Measurements from ENCODE around the gene DNAAF1.
"Not testable (repeated sequence)": the region's sequence is repeated elsewhere in the genome, so short reads cannot be mapped to it uniquely, and the experiment has no call there.

Gene DNAAF1

GRCh38 chr16:84109598-84110335 lies 35.3 kb upstream of the DNAAF1 start:
- Histone ChIP-seq H3K79me2 (ENCODE audit: control insufficient read depth, low read length) (peaks cover 98% of the 10 kb centered on the region), H3K9me2 (replicated peaks; ENCODE audit: control insufficient read depth, low read length) (no peaks in the 10 kb centered on the region), H3K4me2 (ENCODE audit: low read length) (no peak overlapping the region), H3F3A (ENCODE audit: control insufficient read depth, insufficient read depth) (0 out of 2 replicates have a peak, but pooled peaks cover 4% of the 10 kb centered on the region), H3K4me1 (ENCODE audit: control insufficient read depth, low read length) (peaks cover 20% of the 10 kb centered on the region), H3K27ac (ENCODE audit: low read depth, low read length) (no peak overlapping the region), H3K4me3 (ENCODE audit: low read length) (no peak overlapping the region), H3K27me3 (ENCODE audit: control insufficient read depth, low read length) (no peaks in the 10 kb centered on the region), H4K20me1 (ENCODE audit: control insufficient read depth, insufficient read depth, low read depth, low read length) (peaks cover 22% of the 10 kb centered on the region), H3K9me3 (ENCODE audit: control insufficient read depth, insufficient read depth, low read length) (no peaks in the 10 kb centered on the region), H3K36me3 (ENCODE audit: control insufficient read depth, low read length) (peaks cover 23% of the 10 kb centered on the region)
- TF ChIP-seq EZH2phosphoT487 (IDR thresholded peaks at IDR 0.05; ENCODE audit: borderline replicate concordance, low read length), result no peak
- no peak for TF ChIP-seq CTCF (IDR thresholded peaks at IDR 0.05; ENCODE audit: low read depth, low read length, poor library complexity, severe bottlenecking)

- Histone ChIP-seq H3K4me1 (ENCODE audit: control insufficient read depth, low read length) (peaks cover 23% of the 10 kb centered on the region), H3K9me2 (replicated peaks; ENCODE audit: control insufficient read depth, low read length) (no peaks in the 10 kb centered on the region), H3K79me2 (ENCODE audit: control insufficient read depth, low read length) (peaks cover 98% of the 10 kb centered on the region), H4K20me1 (ENCODE audit: control insufficient read depth, insufficient read depth, low read depth, low read length) (peaks cover 22% of the 10 kb centered on the region), H3K27me3 (ENCODE audit: control insufficient read depth, low read length) (no peaks in the 10 kb centered on the region), H3K27ac (ENCODE audit: low read depth, low read length) (no peak overlapping the region), H3K36me3 (ENCODE audit: control insufficient read depth, low read length) (peaks cover 27% of the 10 kb centered on the region), H3K9me3 (ENCODE audit: control insufficient read depth, insufficient read depth, low read length) (no peaks in the 10 kb centered on the region), H3K4me3 (ENCODE audit: low read length) (no peak overlapping the region), H3K4me2 (ENCODE audit: low read length) (no peak overlapping the region), H3F3A (ENCODE audit: control insufficient read depth, insufficient read depth) (0 out of 2 replicates have a peak, but pooled peaks cover 4% of the 10 kb centered on the region)
- TF ChIP-seq EZH2phosphoT487 (IDR thresholded peaks at IDR 0.05; ENCODE audit: borderline replicate concordance, low read length) (no peak), CTCF (IDR thresholded peaks at IDR 0.05; ENCODE audit: low read depth, low read length, poor library complexity, severe bottlenecking) (no peak)
Measured at GRCh38 chr16:84110527-84110926, 34.6 kb upstream of the DNAAF1 start.

GRCh38 chr16:84111525-84111924 lies 33.6 kb upstream of the DNAAF1 start:
- Histone ChIP-seq H3K27me3 (ENCODE audit: control insufficient read depth, low read length) (no peaks in the 10 kb centered on the region), H4K20me1 (ENCODE audit: control insufficient read depth, insufficient read depth, low read depth, low read length) (peaks cover 22% of the 10 kb centered on the region), H3K4me3 (ENCODE audit: low read length) (no peak overlapping the region), H3K36me3 (ENCODE audit: control insufficient read depth, low read length) (peaks cover 31% of the 10 kb centered on the region), H3K4me2 (ENCODE audit: low read length) (no peak overlapping the region), H3K79me2 (ENCODE audit: control insufficient read depth, low read length) (peaks cover 99% of the 10 kb centered on the region), H3K9me2 (replicated peaks; ENCODE audit: control insufficient read depth, low read length) (no peaks in the 10 kb centered on the region), H3K27ac (ENCODE audit: low read depth, low read length) (no peak overlapping the region), H3F3A (ENCODE audit: control insufficient read depth, insufficient read depth) (peaks cover 7% of the 10 kb centered on the region; the same call in 1 of the 2 replicates), H3K4me1 (ENCODE audit: control insufficient read depth, low read length) (peaks cover 20% of the 10 kb centered on the region), H3K9me3 (ENCODE audit: control insufficient read depth, insufficient read depth, low read length) (no peaks in the 10 kb centered on the region)
- TF ChIP-seq CTCF (IDR thresholded peaks at IDR 0.05; ENCODE audit: low read depth, low read length, poor library complexity, severe bottlenecking), result no peak
- no peak for TF ChIP-seq EZH2phosphoT487 (IDR thresholded peaks at IDR 0.05; ENCODE audit: borderline replicate concordance, low read length)

- Histone ChIP-seq H3K79me2 (ENCODE audit: control insufficient read depth, low read length) (peaks cover 96% of the 10 kb centered on the region), H3K4me1 (ENCODE audit: control insufficient read depth, low read length) (peaks cover 20% of the 10 kb centered on the region), H3K36me3 (ENCODE audit: control insufficient read depth, low read length) (peaks cover 32% of the 10 kb centered on the region), H4K20me1 (ENCODE audit: control insufficient read depth, insufficient read depth, low read depth, low read length) (peaks cover 20% of the 10 kb centered on the region)
- not testable (repeated sequence) for H3K4me3 ChIP-seq (ENCODE audit: low read length); H3K27me3 ChIP-seq (ENCODE audit: control insufficient read depth, low read length); H3K4me2 ChIP-seq (ENCODE audit: low read length); H3K27ac ChIP-seq (ENCODE audit: low read depth, low read length); H3K9me3 ChIP-seq (ENCODE audit: control insufficient read depth, insufficient read depth, low read length); H3F3A ChIP-seq (ENCODE audit: control insufficient read depth, insufficient read depth); H3K9me2 ChIP-seq (replicated peaks; ENCODE audit: control insufficient read depth, low read length)
Measured at GRCh38 chr16:84111949-84112348, 33.2 kb upstream of the DNAAF1 start.
